HCEC 1CT (cell line): ENCODE data around the gene TERT.
"Not testable (repeated sequence)": the region's sequence is repeated elsewhere in the genome, so short reads cannot be mapped to it uniquely, and the experiment has no call there.

Source experiments
- DNase-seq: peaks from one replicate; pipeline ENCODE4 v3.0.0-alpha.2; 2017

TERT gene

GRCh38 chr5:1277781-1278180 lies 17.1 kb downstream of the TERT start:
- no peak for DNase-seq

GRCh38 chr5:1277331-1277730 lies 17.5 kb downstream of the TERT start:
- no peak for DNase-seq

DNA sequence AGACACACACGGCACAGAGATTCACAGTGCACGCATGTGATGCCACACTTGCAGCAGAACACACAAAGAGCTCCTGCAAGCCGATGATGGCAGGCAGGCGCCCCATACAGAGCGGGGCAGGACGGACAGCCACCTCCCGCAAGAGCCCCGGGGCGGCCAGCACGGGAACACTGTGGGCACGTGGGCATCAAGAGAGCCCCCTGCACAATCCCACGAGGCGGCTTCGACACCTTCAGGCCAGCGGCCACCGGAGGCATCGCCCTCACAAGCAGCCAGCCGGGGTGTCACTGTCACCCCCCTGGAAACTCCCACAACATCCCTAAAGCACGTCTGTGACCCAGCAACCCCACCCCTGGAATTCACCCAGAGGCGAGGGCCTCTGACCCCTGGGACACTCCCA lies 17.9 kb downstream of the TERT start:
- no peak for DNase-seq

GRCh38 chr5:1275397-1276391 lies 19.2 kb downstream of the TERT start:
- not testable (repeated sequence) for DNase-seq

DNA sequence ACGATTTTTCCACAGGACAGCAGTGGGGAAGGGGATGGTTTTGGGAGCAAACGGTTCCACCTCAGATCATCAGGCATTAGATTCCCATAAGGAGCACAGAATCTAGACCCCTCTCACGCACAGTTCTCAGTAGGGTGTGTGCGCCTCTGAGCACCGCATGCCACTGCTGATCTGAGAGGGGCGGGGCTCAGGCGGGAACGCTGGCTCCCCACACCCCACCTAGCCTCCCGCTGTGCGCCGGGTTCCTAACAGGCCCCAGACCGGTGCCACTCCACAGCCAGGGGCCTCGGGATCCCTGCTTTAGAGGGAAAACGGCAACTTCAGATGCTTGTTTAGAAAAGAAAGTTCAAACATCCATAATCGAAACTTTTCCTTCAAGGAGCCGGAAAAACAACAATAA lies 20.4 kb downstream of the TERT start:
- DNase-seq = no peak

DNA sequence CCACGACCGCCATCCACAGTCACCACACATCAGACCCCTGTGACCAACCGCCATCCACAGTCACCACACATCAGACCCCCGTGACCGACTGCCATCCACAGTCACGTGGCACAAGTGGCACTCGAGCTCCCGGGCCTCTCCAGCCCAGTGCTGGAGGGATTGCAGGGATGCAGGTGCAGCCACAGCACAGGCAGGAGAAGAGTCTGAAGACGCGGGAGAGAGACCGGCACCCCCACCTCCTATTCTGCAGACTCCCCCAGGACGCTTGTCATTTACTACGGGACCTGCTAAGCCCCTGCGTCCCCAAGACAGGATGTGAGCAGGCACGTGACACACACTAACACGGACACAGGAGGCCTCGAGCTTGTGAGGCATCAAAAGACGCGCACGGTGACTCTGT lies 21.1 kb downstream of the TERT start:
- no peak for DNase-seq

GRCh38 chr5:1272201-1272600 lies 22.7 kb downstream of the TERT start:
- no peak for DNase-seq

DNA sequence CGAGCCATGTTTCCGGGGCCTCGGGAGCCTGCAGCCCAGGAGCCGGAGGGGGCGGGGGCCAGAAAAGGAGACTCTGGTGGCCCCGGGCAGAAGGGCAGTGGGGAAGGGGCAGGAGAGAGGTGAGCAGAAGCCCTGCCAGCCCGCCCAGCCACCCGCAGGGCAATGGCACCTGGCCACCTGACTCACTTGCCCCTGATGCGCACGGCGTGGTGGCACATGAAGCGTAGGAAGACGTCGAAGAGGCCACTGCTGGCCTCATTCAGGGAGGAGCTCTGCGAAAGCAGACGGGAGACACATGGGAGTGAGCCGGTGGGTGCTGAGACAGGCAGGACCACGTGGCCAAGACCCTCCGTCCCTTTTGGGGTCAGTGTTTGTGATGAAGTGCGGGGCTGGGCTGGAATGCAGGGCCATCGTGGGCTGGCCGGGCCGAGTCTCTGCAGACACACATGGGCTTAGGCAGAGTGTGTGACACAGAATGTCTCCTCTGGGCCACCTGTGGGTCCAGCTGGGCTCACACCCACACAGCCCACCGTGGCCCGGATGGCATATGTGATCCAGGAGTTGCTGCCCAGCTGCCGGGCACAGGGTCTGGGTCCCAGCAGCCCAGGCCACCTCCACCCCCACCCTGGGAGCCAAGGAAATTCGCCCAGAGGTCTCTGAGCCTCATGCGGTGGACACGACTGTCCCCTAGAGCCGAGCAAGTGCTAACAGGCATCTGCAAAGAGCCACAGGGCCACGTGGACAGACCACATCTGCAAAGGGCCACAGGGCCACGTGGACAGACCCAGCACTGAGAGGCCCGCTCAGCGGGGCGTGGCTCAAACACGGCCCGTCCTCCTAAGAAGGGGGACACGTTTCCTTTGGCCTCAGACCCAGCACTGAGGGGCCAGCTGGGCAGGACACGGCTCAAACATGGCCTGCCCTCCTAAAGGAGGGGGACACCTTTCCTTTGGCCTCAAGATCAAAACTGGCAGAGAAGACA lies 23.6 kb downstream of the TERT start:
- no peak for DNase-seq

DNA sequence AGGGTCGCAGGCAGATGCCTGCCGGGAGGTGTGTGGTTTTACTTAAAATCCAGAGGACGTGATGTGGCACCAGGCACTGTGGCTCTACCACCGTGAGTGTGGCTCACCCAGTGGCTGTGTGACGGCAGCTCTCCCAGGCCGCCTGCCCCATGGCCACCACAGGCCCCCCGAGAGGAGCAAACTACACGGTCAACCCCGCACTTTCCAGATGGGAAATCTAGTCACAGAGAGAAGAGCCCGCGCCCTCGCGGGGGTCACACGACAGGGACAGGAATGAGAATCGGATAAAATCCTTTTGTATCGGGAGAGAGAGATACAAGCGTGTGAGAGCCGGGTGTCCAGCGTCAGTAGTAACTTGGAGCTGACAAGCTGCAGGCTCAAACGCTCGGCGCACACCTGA lies 24.4 kb downstream of the TERT start:
- DNase-seq = no peak

GRCh38 chr5:1268666-1269065 lies 26.2 kb downstream of the TERT start:
- DNase-seq = no peak

DNA sequence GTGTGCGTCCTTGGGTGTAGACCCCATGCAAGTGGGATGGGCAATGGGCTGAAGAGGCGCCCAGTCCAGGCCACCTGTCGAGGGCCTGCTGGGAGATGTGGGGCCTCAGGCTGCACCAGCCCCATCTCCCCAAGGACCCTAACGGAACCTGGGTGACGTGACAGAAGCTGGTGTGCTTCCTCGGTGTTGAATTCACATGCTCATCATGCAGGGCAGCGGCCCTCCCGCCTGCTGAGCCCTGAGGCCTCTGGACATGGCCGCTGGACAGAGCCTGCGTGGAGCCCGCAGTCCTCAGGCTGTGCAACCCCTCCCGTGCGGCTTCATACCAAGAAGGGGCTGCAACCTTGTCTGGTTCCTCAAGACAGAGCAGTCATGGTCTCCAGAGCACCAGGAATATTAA lies 26.8 kb downstream of the TERT start:
- no peak for DNase-seq

GRCh38 chr5:1267464-1267863 lies 27.4 kb downstream of the TERT start:
- DNase-seq = not testable (repeated sequence)

- DNase-seq = no peak
These were observed 28.1 kb downstream of the TERT start for GRCh38 chr5:1266791-1267190.

- no peak for DNase-seq
These were observed 29.1 kb downstream of the TERT start for GRCh38 chr5:1265461-1266455.

DNA sequence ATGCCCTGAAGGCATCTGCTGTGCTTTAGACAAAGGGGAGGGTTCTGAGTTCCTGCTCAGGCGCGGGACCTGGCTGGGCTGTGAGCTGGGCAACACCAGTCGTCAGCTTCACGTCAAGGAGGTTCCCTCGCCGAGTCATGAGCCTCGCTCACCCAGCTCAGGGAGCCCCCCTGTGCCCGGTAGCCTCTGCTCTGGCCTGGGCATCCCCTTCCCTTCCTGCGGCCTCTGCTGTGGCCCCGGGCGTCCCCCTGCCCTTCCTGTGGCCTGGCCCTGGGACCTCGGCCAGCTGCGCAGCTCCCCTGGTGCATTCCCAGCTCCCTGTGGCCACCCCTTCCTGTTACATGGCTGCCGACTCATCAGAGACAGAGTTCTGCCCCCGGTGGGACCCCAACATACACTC lies 29.8 kb downstream of the TERT start:
- DNase-seq = no peak

DNA sequence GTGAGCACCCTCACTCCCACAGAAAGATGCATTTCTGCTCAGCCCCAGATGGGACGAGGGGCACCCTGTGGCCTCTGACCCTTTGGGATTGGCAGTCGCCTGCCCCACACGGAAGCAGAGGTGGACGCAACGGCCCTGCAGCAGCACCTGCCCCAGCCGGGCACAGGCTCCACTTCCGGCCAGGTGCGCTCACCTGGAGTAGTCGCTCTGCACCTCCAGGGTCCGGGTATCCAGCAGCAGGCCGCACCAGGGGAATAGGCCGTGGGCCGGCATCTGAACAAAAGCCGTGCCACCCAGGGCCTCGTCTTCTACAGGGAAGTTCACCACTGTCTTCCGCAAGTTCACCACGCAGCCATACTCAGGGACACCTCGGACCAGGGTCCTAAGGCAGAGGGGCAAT lies 30.7 kb downstream of the TERT start:
- DNase-seq = peak; percentile 10

DNA sequence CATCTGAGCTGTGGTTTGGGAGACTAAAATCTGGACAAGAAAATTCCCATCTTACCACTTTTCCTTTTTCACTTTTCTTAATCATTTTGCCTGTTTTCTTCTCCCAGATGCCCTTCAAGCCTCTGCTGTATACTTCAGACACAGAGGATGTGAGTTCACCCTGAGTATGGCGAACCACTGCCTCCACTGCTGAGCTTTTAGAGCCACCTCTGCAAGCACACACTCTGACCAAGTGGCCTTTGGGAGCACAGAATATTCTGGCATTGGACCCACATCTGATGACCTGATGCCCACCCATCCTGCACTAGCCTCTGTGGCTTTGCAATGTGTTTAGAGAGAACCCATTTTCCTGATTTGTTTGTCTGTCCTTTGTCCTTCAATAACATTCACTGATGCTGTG lies 32.5 kb downstream of the TERT start:
- DNase-seq = no peak

DNA sequence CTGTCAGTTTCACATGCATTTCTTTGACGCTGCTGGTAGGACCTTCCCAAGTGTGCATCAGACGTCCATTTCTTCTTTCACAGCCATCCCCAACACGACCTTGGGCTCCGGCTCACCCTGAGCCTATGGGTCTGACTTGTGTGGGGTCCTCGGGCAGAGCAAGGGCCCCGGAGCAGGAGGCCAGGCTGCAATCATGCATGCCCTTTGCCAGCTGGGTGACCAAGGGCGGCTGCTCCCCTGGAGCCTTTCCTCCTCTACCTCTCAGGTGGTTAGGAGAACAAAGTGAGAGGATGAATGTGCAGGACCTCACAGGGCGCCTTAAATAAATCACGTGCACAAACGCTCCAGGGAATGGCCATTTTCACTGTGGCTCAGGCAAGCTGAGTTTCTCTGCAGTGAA lies 33.2 kb downstream of the TERT start:
- DNase-seq = no peak

- no peak for DNase-seq
These were observed 34.9 kb downstream of the TERT start for GRCh38 chr5:1259806-1260480.

DNA sequence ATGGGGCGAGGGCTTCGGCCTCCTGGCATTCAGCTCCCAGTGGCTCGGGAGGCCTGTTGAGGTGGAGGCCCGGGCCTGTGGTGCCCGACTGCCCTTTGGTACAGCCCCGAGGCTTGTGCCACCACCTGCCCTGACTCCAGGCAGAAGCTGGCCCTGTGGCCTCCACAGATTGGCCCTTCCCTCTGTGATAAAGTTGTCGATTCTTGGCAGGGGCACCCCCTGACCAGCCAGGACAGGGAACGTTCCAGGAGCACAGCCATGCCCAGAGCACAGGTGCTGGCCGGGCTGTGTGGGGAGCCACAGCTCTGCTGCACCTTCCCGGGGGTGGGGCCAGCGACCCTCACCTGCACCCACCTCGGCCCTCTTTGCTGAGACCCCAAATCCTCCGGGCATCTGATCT lies 37.0 kb downstream of the TERT start:
- no peak for DNase-seq

GRCh38 chr5:1257363-1257762 lies 37.5 kb downstream of the TERT start:
- no peak for DNase-seq

DNA sequence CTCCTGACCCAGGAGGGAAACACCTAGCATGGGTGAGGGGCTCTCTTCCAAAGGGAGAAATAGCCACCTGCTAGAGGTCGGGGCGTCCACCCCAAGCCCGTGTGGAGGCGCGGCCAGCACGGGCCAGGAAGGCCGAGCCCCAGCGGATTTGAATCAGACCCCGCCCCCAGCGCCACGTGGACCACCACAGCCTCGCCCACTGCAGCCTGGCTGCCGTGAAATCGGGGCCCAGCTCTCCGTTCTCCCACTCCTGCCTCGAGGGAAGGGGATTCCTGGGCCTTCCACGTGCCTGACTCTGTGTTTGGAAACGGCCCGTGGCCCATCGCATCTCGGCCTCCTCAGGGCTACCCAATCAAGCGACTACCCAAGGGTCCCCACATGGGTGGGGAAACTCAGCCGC lies 38.1 kb downstream of the TERT start:
- DNase-seq = no peak
